GM12891 (cell line): ENCODE data around the gene ANAPC7.

Source experiments
- PAX5 ChIP-seq: IDR thresholded peaks from 2 replicates; pipeline ENCODE4 v1.6.1; 2011; ENCODE audit warnings: low read length, moderate library complexity, mild to moderate bottlenecking; ENCODE audit not compliant: insufficient read depth, severe bottlenecking
- POLR2A ChIP-seq: IDR thresholded peaks from 2 replicates; pipeline ENCODE4 v1.6.1; 2011; ENCODE audit warnings: low read depth, low read length, control low read depth
- POLR2AphosphoS5 ChIP-seq: IDR thresholded peaks from 2 replicates; pipeline ENCODE4 v1.6.1; 2011; ENCODE audit warnings: low read depth, low read length, control low read depth
- SPI1 ChIP-seq: IDR thresholded peaks from 2 replicates; pipeline ENCODE4 v1.6.1; 2011; ENCODE audit warnings: low read depth, low read length, control low read depth
- TAF1 ChIP-seq: IDR thresholded peaks from 2 replicates; pipeline ENCODE4 v1.6.1; 2011; ENCODE audit warnings: low read depth, low read length, control low read depth

- TF ChIP-seq POLR2A (no peak), POLR2AphosphoS5 (no peak), TAF1 (no peak), PAX5 (no peak), SPI1 (no peak)
These were observed 40.9 kb upstream of the ANAPC7 start for GRCh38 chr12:110444455-110444854.
